ENCODE results near the gene TINAG.

GRCh38 chr6:54426995-54427394 is 118.8 kb downstream of the TINAG start:
- TF ChIP-seq POLR2A (IDR thresholded peaks at IDR 0.05; ENCODE audit: low read depth, low read length) (no peak), POU2F2 (IDR thresholded peaks at IDR 0.05; ENCODE audit: low read depth, low read length) (no peak), POLR2AphosphoS5 (IDR thresholded peaks at IDR 0.05; ENCODE audit: low read depth, low read length) (no peak)

Data from GM12891 (cell line).